C1 segment of cervical spinal cord (tissue), 14 donors: Measurements from ENCODE around the gene PIK3R5.
A peak's percentile ranks its signal among the peaks of the same experiment; 100 is the strongest.
"Not testable (repeated sequence)": the region's sequence is repeated elsewhere in the genome, so short reads cannot be mapped to it uniquely, and the experiment has no call there.

Source experiments
- DNase-seq, 14 donors: peaks; one replicate each; lab custom pipeline; 2025; lab: John Stamatoyannopoulos, UW

The PIK3R5 gene

DNA sequence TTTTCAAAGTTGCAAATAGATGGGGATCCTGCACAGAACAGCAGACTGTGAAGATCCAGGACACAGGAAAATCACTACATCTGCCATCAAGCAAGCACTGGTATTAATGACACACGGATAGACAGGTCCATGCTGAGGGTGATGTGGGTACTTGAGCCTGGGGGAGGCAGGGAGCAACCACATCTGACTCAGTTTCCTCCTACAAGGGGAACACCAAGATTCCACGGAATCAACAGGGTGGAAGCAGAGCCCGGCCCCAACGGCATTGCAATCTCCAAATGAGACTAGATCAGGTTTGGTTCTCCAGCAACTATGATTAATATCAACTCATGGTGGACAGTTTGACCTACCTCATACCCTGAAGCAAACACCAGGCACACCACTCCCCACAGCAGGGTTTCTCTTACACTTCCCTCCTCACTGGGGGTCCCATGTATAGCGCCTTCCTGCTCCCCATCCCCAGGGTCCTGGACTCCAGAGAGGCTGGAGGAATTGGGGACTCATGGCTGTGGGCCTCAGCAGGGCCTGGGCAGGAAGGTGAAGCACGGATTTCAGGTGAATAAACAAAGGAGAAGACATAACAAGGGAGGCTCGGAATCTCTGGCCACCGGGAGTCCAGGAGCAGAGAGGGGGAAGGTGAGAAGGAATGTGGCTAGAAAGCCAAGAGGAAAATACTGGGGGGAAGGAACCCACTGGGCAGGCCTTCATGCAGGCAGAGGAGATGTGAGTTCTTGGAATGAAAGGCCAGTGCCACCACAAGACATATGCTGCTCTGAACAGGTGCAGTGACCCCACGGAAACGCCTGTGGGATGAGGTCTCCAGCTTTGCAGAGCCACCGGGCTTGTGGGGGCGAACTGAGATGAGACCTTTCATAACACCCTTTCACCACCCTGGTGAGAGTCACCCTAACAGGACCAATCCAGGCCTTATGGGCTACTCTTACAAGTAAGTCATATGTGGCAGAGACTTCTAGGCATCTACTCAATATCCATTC, 68.6 kb downstream of the PIK3R5 start:
- DNase-seq = no peak

DNA sequence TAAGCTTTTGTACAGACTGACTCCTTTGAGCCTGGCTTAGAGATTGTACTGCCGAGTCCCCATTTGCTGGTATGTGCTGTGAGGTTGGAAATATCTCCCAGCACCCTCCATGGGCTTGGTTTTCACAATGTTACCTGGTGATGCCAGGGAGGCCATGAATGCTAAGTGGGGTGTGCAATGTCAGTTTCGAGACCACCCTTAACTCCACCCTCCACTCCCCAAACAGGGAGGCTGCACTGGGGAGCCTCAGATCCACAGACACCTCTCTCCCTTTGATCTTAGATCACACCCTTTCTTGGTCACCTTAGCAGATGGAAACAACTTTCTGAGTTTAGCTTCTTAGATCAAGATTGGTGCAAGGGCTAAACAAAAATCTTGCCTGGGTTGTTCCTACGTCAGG, 69.4 kb downstream of the PIK3R5 start:
- no peak for DNase-seq

GRCh38 chr17:8894673-8895578, 70.6 kb downstream of the PIK3R5 start:
- DNase-seq = peak in 4 of 14 donors; percentile 1 to 19 (median 6)

DNA sequence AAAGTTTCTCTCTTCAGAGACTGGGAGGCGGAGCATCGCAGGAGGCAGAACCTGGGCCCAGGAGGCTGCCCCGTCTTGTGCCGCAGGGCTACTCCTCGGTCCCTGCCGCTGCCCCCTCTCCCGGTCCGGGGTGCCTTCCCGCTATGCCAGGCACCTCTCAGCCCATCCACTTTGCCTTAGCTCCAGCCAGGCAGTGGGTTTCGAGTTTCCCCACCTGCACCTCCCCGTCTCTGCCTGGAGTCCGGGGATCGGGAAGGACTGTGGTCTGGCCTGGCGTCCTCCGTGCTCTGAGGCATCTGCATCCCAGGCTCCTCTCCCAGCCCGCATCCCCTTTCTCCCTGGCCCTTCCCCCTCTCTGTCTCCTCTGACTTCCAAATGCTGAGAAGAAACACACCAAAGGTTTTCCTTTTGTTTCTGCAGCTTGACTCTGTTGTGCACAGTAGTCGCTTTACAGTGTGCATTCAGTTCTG, 71.3 kb downstream of the PIK3R5 start:
- DNase-seq = no peak

- no peak for DNase-seq
Observed at GRCh38 chr17:8893621-8894201, 71.8 kb downstream of the PIK3R5 start.

- no peak for DNase-seq
Observed at GRCh38 chr17:8893059-8893458, 72.4 kb downstream of the PIK3R5 start.

- no peak for DNase-seq
Observed at GRCh38 chr17:8892338-8892690, 73.2 kb downstream of the PIK3R5 start.

GRCh38 chr17:8890671-8891070, 74.8 kb downstream of the PIK3R5 start:
- no peak for DNase-seq

DNA sequence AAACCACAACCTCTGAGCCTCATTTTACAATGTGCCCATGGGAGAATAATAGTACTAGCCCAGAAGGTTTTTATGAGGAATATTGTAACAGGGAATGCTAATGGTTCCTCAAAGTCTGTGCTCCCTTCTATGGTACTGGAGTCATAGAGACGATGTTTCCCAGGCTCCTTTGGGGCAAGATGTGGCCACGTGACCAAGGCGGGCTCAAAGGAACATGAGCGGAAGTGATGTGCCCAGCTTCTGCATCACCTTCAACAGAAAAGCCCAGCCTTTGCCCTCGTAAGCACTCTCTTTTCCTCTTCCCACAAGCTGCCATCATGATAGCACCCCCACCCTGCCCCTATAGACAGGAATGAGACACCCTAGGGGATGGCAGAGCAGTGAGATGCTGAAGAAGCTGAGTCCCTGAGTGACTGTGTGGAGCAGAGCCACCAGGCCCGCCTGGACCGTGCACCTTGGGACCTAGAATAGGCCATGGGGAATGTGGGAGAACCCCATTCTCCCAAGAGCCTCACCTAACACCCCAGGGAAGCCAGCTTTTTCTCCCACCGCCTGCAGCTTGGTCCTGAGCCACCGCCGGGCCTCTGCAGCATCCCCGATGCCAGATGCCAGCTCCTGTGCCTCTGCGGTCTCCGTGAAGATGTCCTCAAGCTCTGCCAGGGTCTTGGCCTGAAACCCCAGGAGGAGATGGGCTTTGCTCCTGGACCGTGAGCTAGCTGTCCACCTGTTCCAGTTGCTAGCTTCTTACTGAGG, 75.9 kb downstream of the PIK3R5 start:
- no peak for DNase-seq

- DNase-seq = no peak
Observed at GRCh38 chr17:8888704-8889302, 76.7 kb downstream of the PIK3R5 start.

DNA sequence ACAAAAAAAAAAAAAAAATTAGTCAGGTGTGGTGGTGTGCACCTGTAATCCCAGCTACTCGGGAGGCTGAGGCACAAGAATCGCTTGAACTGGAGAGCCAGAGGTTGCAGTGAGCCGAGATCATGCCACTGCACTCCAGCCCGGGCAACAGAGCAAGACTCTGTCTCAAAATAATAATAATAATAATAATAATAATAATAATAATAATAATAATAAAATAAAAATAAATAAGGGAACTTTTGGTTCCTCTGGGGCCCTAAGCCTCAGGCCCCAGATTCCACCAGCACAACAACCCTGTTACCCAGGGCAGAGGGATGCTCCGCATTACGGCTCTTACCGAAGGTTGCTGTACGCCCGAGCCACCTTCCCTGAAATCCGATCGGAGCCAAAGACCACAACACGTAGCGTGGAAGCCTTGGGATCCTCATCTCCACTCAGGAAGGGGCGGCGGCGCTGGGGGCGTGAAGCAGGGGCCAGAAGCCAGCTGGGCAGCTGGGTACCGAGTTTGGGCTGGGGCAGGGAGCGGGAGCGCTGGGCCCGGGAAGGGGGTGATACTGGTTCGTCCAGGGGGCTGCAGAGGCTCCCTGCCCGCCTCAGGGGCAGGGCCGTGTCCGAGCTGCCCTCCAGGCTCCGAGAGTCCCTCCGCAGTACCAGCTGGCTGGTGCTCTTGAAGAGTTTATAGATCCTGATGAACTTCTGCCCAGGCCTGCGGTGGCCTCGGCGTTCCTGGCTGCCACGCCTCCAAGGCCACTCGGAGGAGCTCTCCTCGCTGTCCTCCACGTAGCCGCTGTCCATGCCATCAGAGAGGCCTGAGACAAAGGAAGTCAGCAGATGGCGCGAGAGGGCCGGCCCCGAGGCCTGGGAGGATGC, 77.4 kb downstream of the PIK3R5 start:
- DNase-seq = no peak

GRCh38 chr17:8887301-8887700, 78.2 kb downstream of the PIK3R5 start:
- DNase-seq = no peak

DNA sequence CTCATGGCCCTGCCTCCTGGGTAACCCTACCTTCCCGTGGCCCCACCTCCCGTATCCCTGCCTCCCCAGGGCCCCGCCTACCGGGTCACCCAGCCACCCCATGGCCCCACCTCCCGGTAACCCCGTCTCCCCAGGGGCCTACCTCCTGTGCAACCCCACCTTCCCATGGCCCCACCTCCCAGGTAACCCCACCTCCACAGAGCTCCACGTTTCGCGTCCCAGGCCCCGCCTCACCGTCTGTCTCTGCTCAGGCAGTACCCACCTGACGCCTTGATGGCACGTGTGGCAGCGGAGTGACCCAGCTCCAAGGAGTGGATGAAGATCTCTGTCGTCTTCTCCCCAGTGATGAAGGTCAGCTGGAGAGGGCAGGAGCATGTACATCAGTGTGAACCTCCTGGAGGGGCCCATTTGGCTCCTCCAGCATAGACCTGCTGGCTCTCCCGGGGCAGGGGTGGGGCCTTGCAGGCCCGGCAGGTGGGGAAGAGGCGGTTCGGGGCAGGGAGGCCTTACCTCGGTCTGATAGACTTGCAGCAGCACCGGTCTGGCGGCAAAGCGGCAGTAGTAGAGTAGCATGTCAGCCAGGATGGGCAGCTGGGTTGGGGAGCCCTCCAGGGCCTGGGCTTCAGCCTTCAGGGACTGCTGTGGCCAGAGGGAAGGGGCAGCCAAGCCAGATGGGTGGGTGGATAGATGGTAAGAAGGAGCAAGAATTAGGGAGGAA, 79.4 kb downstream of the PIK3R5 start:
- DNase-seq = no peak

DNA sequence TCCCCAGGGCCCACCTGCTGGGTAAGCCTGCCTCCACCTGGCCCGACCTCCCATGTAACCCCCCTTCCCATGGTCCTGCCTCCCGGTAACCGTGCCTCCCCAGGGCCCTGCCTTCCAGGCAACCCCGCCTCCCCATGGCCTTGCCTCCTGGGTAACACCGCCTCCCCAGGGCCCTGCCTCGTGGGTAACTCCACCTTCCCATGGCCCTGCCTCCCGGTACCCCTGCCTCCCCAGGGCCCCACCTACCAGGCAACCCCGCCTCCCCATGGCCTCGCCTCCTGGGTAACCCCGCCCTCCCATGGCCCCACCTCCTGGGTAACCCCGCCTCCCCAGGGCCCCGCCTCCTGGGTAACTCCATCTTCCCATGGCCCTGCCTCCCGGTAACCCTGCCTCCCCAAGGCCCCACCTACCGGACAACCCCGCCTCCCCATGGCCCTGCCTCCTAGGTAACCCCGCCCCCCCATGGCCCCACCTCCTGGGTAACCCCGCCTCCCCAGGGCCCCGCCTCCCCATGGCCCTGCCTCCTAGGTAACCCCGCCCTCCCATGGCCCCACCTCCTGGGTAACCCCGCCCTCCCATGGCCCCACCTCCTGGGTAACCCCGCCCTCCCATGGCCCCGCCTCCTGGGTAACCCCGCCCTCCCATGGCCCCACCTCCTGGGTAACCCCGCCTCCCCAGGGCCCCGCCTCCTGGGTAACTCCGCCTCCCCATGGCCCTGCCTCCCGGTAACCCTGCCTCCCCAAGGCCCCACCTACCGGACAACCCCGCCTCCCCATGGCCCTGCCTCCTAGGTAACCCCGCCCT, 80.1 kb downstream of the PIK3R5 start:
- not testable (repeated sequence) for DNase-seq

DNA sequence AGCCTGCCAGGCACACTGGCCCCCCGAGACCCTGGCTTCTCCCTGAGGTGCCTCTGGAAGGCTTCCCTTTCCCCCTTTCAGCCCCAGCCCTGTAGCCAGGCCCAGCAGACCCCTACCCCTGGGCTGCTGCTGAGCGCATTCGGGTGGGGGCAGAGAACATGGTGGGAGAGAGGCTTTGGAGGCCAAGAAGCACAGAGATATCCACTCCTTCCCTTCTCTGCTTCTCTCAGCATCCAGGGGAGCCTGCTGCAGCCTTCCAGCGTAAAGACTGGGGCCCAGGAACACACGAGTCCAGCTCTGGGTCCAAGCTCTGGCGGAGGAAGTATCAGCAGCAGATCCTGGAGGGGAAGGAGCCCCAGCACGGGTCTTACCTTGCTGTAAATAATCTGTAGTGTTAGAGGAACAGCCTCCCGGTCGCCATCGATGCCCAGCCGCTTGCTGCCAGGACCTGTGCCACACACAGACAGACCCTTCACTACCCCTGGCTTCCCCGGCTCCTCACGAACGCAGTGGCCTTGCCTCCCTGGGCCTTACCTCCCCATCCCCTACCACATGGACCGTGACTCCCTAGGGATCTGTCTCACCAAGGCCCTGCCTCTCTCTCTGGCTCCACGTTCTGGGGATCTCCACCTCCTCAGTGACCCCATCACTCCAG, 81.0 kb downstream of the PIK3R5 start:
- no peak for DNase-seq

GRCh38 chr17:8883353-8883752, 82.2 kb downstream of the PIK3R5 start:
- DNase-seq = no peak

DNA sequence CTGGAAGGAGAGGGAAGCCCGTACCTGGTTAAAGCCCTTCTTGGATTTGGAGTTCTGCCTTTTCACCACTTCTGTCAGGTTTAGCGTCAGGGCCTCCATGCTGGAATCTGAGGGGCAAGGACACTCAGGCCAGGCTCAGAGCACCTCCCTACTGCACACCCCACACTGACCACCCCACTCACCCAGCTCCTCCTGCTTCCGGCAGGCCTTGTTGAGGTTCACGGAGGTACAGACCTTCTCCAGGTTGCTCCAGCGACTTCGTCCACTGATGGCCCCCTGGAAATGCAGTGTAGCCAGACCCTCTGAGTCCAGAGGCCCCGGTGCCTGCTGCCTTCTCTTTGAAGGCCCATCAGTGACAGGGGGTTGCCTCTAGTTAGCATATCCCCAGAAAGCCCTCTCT, 83.9 kb downstream of the PIK3R5 start:
- DNase-seq = no peak

DNA sequence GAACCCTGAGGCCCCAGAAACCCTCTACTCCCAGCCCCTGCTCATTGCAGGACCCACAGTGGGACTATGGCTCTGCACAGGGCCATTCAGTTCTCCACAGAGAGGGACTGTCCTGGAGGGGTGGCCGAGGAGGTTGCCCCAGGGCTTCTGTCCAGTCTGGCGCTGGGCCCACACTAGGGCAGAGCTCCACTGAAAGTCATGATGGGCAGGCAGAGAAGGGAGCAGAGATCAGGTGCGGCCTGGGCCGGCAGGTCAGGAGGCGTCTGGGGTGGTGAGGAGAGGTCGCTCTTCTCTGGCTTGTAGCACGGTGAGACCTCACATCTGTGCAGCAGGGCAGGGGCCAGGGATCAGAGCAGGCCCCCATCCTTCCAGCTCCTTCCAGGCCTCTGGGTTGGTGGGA, 85.0 kb downstream of the PIK3R5 start:
- DNase-seq = no peak
